Muscle layer of duodenum (tissue), 2 donors: ENCODE results near the gene RBBP5.

ENCODE experiments used
- H3K27ac ChIP-seq: one replicate; pipeline ENCODE4 v1.7.0; 2013; ENCODE audit warnings: mild to moderate bottlenecking, low read length
- H3K27me3 ChIP-seq: one replicate; pipeline ENCODE4 v1.7.0; 2013; ENCODE audit warnings: low read depth, mild to moderate bottlenecking, control low read depth, low read length
- H3K36me3 ChIP-seq, 2 donors: one replicate each; pipeline ENCODE4 v1.7.0; 2013; ENCODE audit warnings: low read length in 2 of 2, control low read depth in 1 of 2, mild to moderate bottlenecking in 1 of 2; ENCODE audit not compliant: insufficient read depth in 2 of 2, control insufficient read depth in 1 of 2
- H3K4me1 ChIP-seq, 2 donors: one replicate each; pipeline ENCODE4 v1.7.0; 2013; ENCODE audit warnings: low read length in 2 of 2, mild to moderate bottlenecking in 2 of 2, control low read depth in 1 of 2, moderate library complexity in 1 of 2; ENCODE audit not compliant: insufficient read depth in 2 of 2, control insufficient read depth in 1 of 2
- H3K4me3 ChIP-seq, 2 donors: one replicate each; pipeline ENCODE4 v1.7.0; 2013; ENCODE audit warnings: low read length in 2 of 2, low read depth in 1 of 2, mild to moderate bottlenecking in 1 of 2
- H3K9me3 ChIP-seq, 2 donors: one replicate each; pipeline ENCODE4 v1.7.0; 2013; ENCODE audit warnings: low read length in 2 of 2, control low read depth in 1 of 2, mild to moderate bottlenecking in 1 of 2; ENCODE audit not compliant: control insufficient read depth in 1 of 2
- donor health status: healthy.

RBBP5 gene

GRCh38 chr1:205073511-205073910 lies 48.3 kb downstream of the RBBP5 start:
- Histone ChIP-seq H3K27ac (no peak overlapping the region), H3K4me1 (peaks cover 0 to 5% of the 10 kb centered on the region in 2 donors), H3K4me3 (no peak overlapping the region), H3K27me3 (no peaks in the 10 kb centered on the region), H3K9me3 (no peaks in the 10 kb centered on the region), H3K36me3 (no peaks in the 10 kb centered on the region)

DNA sequence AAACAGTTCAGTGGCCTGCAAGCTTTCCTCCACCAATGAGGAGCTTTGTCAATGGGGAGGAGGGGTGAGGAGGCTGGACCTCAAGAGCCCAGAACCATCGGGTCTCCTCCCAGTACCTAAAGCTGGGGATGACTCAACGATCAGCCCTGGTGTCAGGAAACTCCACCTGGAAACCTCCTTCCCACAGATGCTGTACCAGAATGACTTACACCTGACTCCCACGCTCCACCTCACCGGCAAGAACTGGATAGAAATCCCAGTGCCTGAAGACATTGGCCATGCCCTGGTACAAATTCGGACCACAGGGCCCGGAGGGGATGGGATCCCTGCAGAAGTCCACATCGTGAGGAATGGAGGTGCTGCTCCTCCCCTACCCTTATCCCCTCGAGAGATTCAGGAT lies 48.9 kb downstream of the RBBP5 start:
- H3K9me3 ChIP-seq: no peaks in the 10 kb centered on the region
- H3K4me1 ChIP-seq: peaks cover 0 to 5% of the 10 kb centered on the region in 2 donors
- no peak overlapping the region for H3K4me3 ChIP-seq
- H3K27ac ChIP-seq: no peak overlapping the region
- no peaks in the 10 kb centered on the region for H3K27me3 ChIP-seq
- no peaks in the 10 kb centered on the region for H3K36me3 ChIP-seq

GRCh38 chr1:205072286-205072685 lies 49.5 kb downstream of the RBBP5 start:
- Histone ChIP-seq H3K27me3 (no peaks in the 10 kb centered on the region), H3K9me3 (no peaks in the 10 kb centered on the region), H3K36me3 (no peaks in the 10 kb centered on the region), H3K4me3 (no peak overlapping the region), H3K4me1 (peaks cover 0 to 5% of the 10 kb centered on the region in 2 donors), H3K27ac (no peak overlapping the region)

GRCh38 chr1:205071801-205072200 lies 50.0 kb downstream of the RBBP5 start:
- H3K4me3 ChIP-seq: no peak overlapping the region
- no peaks in the 10 kb centered on the region for H3K36me3 ChIP-seq
- peaks cover 0 to 5% of the 10 kb centered on the region in 2 donors for H3K4me1 ChIP-seq
- H3K9me3 ChIP-seq: no peaks in the 10 kb centered on the region
- no peaks in the 10 kb centered on the region for H3K27me3 ChIP-seq
- H3K27ac ChIP-seq: no peak overlapping the region

- H3K9me3 ChIP-seq: no peaks in the 10 kb centered on the region
- H3K4me1 ChIP-seq: peaks cover 0 to 5% of the 10 kb centered on the region in 2 donors
- H3K27me3 ChIP-seq: no peaks in the 10 kb centered on the region
- no peaks in the 10 kb centered on the region for H3K36me3 ChIP-seq
- no peak overlapping the region for H3K4me3 ChIP-seq
- no peak overlapping the region for H3K27ac ChIP-seq
Measured at GRCh38 chr1:205071028-205071409, 50.8 kb downstream of the RBBP5 start.

GRCh38 chr1:205069371-205070125 lies 52.2 kb downstream of the RBBP5 start:
- Histone ChIP-seq H3K4me1 (peaks cover 0 to 5% of the 10 kb centered on the region in 2 donors), H3K9me3 (no peaks in the 10 kb centered on the region), H3K27ac (no peak overlapping the region), H3K4me3 (no peak overlapping the region), H3K27me3 (no peaks in the 10 kb centered on the region), H3K36me3 (no peaks in the 10 kb centered on the region)

- Histone ChIP-seq H3K36me3 (no peaks in the 10 kb centered on the region), H3K4me1 (peaks cover 0 to 5% of the 10 kb centered on the region in 2 donors)
Measured at GRCh38 chr1:205068457-205069040, 53.2 kb downstream of the RBBP5 start.

GRCh38 chr1:205068001-205068400 lies 53.8 kb downstream of the RBBP5 start:
- no peaks in the 10 kb centered on the region for H3K27me3 ChIP-seq
- no peak overlapping the region for H3K4me3 ChIP-seq
- peaks cover 0 to 5% of the 10 kb centered on the region in 2 donors for H3K4me1 ChIP-seq
- H3K27ac ChIP-seq: no peak overlapping the region
- H3K9me3 ChIP-seq: no peaks in the 10 kb centered on the region
- no peaks in the 10 kb centered on the region for H3K36me3 ChIP-seq

More at GRCh38 chr1:205068457-205069040, 53.2 kb downstream of the RBBP5 start:
- Histone ChIP-seq H3K4me3 (no peak overlapping the region), H3K9me3 (no peaks in the 10 kb centered on the region), H3K27ac (no peak overlapping the region), H3K27me3 (no peaks in the 10 kb centered on the region)

DNA sequence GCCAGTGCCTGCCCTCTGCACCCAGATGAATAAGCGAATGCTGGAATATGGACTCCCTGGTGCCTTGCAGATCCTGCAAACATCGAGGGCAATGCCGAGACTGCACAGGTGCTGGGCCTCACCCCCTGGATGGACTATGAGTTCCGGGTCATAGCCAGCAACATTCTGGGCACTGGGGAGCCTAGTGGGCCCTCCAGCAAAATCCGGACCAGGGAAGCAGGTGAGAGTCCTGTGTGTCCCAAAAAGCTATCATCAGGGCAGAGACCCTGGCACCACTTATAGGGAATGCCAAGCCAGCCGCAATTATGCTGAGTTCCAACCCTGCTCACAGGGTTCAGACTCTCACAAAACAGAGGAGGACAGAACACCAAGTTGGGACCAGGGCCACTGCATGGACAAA lies 54.7 kb downstream of the RBBP5 start:
- H3K27ac ChIP-seq: no peak overlapping the region
- H3K4me3 ChIP-seq: no peak overlapping the region
- no peaks in the 10 kb centered on the region for H3K36me3 ChIP-seq
- no peaks in the 10 kb centered on the region for H3K27me3 ChIP-seq
- no peaks in the 10 kb centered on the region for H3K9me3 ChIP-seq
- peaks cover 0 to 5% of the 10 kb centered on the region in 2 donors for H3K4me1 ChIP-seq

GRCh38 chr1:205066141-205066818 lies 55.5 kb downstream of the RBBP5 start:
- Histone ChIP-seq H3K4me3 (no peak overlapping the region), H3K27me3 (no peaks in the 10 kb centered on the region), H3K36me3 (no peaks in the 10 kb centered on the region), H3K9me3 (no peaks in the 10 kb centered on the region), H3K27ac (no peak overlapping the region), H3K4me1 (peaks cover 0 to 12% of the 10 kb centered on the region in 2 donors)

DNA sequence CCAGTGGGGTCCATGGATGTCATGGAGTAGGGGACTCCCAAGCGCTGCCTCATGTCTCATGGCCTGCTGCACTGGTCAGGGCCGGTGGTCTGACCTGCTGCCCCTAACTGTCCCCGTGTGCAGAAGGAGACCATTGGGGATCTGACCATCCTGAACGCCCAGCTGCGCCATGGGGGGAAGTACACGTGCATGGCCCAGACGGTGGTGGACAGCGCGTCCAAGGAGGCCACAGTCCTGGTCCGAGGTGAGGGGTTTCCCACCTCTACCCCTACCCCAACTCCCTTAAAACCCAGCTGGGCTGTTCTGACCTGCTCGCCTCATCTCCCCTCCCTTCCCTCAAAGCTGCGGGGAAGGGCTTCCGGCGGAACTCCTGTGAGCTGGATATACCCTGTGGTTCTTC lies 56.1 kb downstream of the RBBP5 start:
- Histone ChIP-seq H3K36me3 (no peaks in the 10 kb centered on the region), H3K27ac (no peak overlapping the region)

More for the DNA sequence above, 56.1 kb downstream of the RBBP5 start:
- Histone ChIP-seq H3K4me3 (no peak overlapping the region), H3K27me3 (no peaks in the 10 kb centered on the region), H3K9me3 (no peaks in the 10 kb centered on the region), H3K4me1 (peaks cover 0 to 13% of the 10 kb centered on the region in 2 donors)
